NT2/D1 (cell line): ENCODE measurements around the gene PLXNA3.

Experiments
- DNase-seq: peaks from one replicate; pipeline ENCODE4 v3.0.0-alpha.2; 2011; ENCODE audit warnings: low read depth, low spot score
- H3K27me3 ChIP-seq: 2 replicates; pipeline ENCODE4 v1.6.0; 2011; ENCODE audit warnings: mild to moderate bottlenecking; ENCODE audit not compliant: insufficient read length, insufficient read depth
- H3K36me3 ChIP-seq: 2 replicates; pipeline ENCODE4 v1.6.1; 2011; ENCODE audit warnings: mild to moderate bottlenecking, low read length, mixed read lengths; ENCODE audit not compliant: insufficient read depth, insufficient read length
- H3K4me1 ChIP-seq: 2 replicates; pipeline ENCODE4 v1.5.1; 2011; ENCODE audit not compliant: insufficient read depth, insufficient read length
- H3K4me3 ChIP-seq: 2 replicates; pipeline ENCODE4 v1.5.1; 2011; ENCODE audit warnings: low read depth; ENCODE audit not compliant: insufficient read length
- H3K9ac ChIP-seq: 2 replicates; pipeline ENCODE4 v1.6.0; 2011; ENCODE audit warnings: low read depth; ENCODE audit not compliant: insufficient read length
- H3K9me3 ChIP-seq: 2 replicates; pipeline ENCODE4 v1.5.1; 2011; ENCODE audit warnings: mild to moderate bottlenecking, low read length; ENCODE audit not compliant: insufficient read depth
- SUZ12 ChIP-seq: IDR thresholded peaks from 2 replicates; pipeline ENCODE4 v1.6.1; 2011; ENCODE audit not compliant: insufficient read length, insufficient read depth; ENCODE audit errors: extremely low read depth
- YY1 ChIP-seq: IDR thresholded peaks from 2 replicates; pipeline ENCODE4 v1.6.1; 2011; ENCODE audit not compliant: insufficient read length, insufficient read depth
- ZNF274 ChIP-seq: IDR thresholded peaks from 2 replicates; pipeline ENCODE4 v1.6.1; 2011; ENCODE audit warnings: mild to moderate bottlenecking, low read depth, low read length

Gene PLXNA3

GRCh38 chrX:154507673-154508383 lies 49.7 kb downstream of the PLXNA3 start:
- TF ChIP-seq YY1 (no peak), SUZ12 (no peak), ZNF274 (no peak)
- H3K27me3 ChIP-seq = no peaks in the 10 kb centered on the region
- no peaks in the 10 kb centered on the region for H3K9me3 ChIP-seq
- no peak overlapping the region for H3K9ac ChIP-seq
- H3K4me1 ChIP-seq = peaks cover 3% of the 10 kb centered on the region
- peaks cover 10% of the 10 kb centered on the region for H3K36me3 ChIP-seq
- DNase-seq = no peak
- no peak overlapping the region for H3K4me3 ChIP-seq

GRCh38 chrX:154508384-154508745 lies 50.3 kb downstream of the PLXNA3 start:
- Histone ChIP-seq H3K9ac (no peak overlapping the region), H3K36me3 (peaks cover 10% of the 10 kb centered on the region), H3K27me3 (no peaks in the 10 kb centered on the region), H3K9me3 (no peaks in the 10 kb centered on the region), H3K4me3 (no peak overlapping the region), H3K4me1 (peaks cover 3% of the 10 kb centered on the region)
- DNase-seq = no peak
- TF ChIP-seq YY1 = no peak
- TF ChIP-seq SUZ12 = no peak
- no peak for TF ChIP-seq ZNF274

GRCh38 chrX:154509455-154509854 lies 51.4 kb downstream of the PLXNA3 start:
- no peak overlapping the region for H3K9ac ChIP-seq
- DNase-seq = no peak
- peaks cover 10% of the 10 kb centered on the region for H3K36me3 ChIP-seq
- peaks cover 3% of the 10 kb centered on the region for H3K4me1 ChIP-seq
- H3K27me3 ChIP-seq = no peaks in the 10 kb centered on the region
- no peaks in the 10 kb centered on the region for H3K9me3 ChIP-seq
- TF ChIP-seq ZNF274 = no peak
- no peak for TF ChIP-seq YY1
- TF ChIP-seq SUZ12 = no peak
- H3K4me3 ChIP-seq = no peak overlapping the region

- Histone ChIP-seq H3K36me3 (peaks cover 10% of the 10 kb centered on the region), H3K27me3 (no peaks in the 10 kb centered on the region), H3K9me3 (no peaks in the 10 kb centered on the region), H3K9ac (no peak overlapping the region), H3K4me1 (no peaks in the 10 kb centered on the region), H3K4me3 (no peak overlapping the region)
- TF ChIP-seq ZNF274 (no peak), YY1 (no peak), SUZ12 (no peak)
- DNase-seq = no peak
Measured at GRCh38 chrX:154511761-154512160, 53.7 kb downstream of the PLXNA3 start.

GRCh38 chrX:154512879-154513553 lies 54.9 kb downstream of the PLXNA3 start:
- H3K9ac ChIP-seq = no peak overlapping the region
- TF ChIP-seq SUZ12 = no peak
- TF ChIP-seq YY1 = no peak
- TF ChIP-seq ZNF274 = no peak
- no peaks in the 10 kb centered on the region for H3K4me1 ChIP-seq
- H3K4me3 ChIP-seq = no peak overlapping the region
- H3K27me3 ChIP-seq = no peaks in the 10 kb centered on the region
- DNase-seq = no peak
- H3K36me3 ChIP-seq = peaks cover 5% of the 10 kb centered on the region
- H3K9me3 ChIP-seq = no peaks in the 10 kb centered on the region

GRCh38 chrX:154513716-154514115 lies 55.6 kb downstream of the PLXNA3 start:
- no peak for DNase-seq
- no peaks in the 10 kb centered on the region for H3K27me3 ChIP-seq

GRCh38 chrX:154515090-154515965 lies 57.2 kb downstream of the PLXNA3 start:
- Histone ChIP-seq H3K27me3 (no peaks in the 10 kb centered on the region), H3K36me3 (no peaks in the 10 kb centered on the region), H3K9me3 (no peaks in the 10 kb centered on the region), H3K9ac (peak overlapping the region; percentile 80), H3K4me1 (no peaks in the 10 kb centered on the region), H3K4me3 (peak overlapping the region; percentile 62)
- DNase-seq = no peak
- TF ChIP-seq SUZ12 = no peak
- no peak for TF ChIP-seq YY1
- TF ChIP-seq ZNF274 = no peak

More at GRCh38 chrX:154513716-154514115, 55.6 kb downstream of the PLXNA3 start:
- TF ChIP-seq SUZ12 (no peak), ZNF274 (no peak), YY1 (no peak)
- no peaks in the 10 kb centered on the region for H3K9me3 ChIP-seq
- H3K36me3 ChIP-seq = peaks cover 5% of the 10 kb centered on the region
- no peak overlapping the region for H3K4me3 ChIP-seq
- no peaks in the 10 kb centered on the region for H3K4me1 ChIP-seq
- no peak overlapping the region for H3K9ac ChIP-seq
